Fibroblast of lung (primary cell): ENCODE data around the gene NTN4. TPM values are rescaled to one million over a fixed set of nuclear protein-coding genes. Genes with fewer than 3 reads are reported as not detected.

Experiments used
- DNase-seq, 2 donors: peaks; one replicate each; pipeline versions ENCODE4 v3.0.0 to v3.0.0-alpha.2; 2010; ENCODE audit warnings: low read depth in 2 of 2
- H2AFZ ChIP-seq: 2 replicates; pipeline ENCODE4 v1.5.1; 2012; ENCODE audit warnings: low read length, control low read depth, inconsistent platforms
- H3K27ac ChIP-seq: 2 replicates; pipeline ENCODE4 v1.5.1; 2011; ENCODE audit warnings: low read length, control low read depth; ENCODE audit not compliant: insufficient read depth
- H3K27me3 ChIP-seq: 2 replicates; pipeline ENCODE4 v1.5.1; 2011; ENCODE audit warnings: mild to moderate bottlenecking, low read length; ENCODE audit not compliant: control insufficient read depth, insufficient read depth
- H3K36me3 ChIP-seq: 2 replicates; pipeline ENCODE4 v1.5.1; 2011; ENCODE audit warnings: low read length; ENCODE audit not compliant: control insufficient read depth, insufficient read depth
- H3K4me1 ChIP-seq: 2 replicates; pipeline ENCODE4 v1.5.1; 2011; ENCODE audit warnings: low read length; ENCODE audit not compliant: control insufficient read depth, insufficient read depth; ENCODE audit errors: extremely low read depth
- H3K4me2 ChIP-seq: 2 replicates; pipeline ENCODE4 v1.5.1; 2011; ENCODE audit warnings: low read length, control low read depth; ENCODE audit not compliant: insufficient read depth; ENCODE audit errors: extremely low read depth
- H3K4me3 ChIP-seq, 4 experiments: fragments of 200-600 bp in 1 of 4; sonication (generic) in 1 of 4; replicated peaks in 1 of 4; 2 replicates each; pipeline ENCODE4 v1.5.1; 2011 to 2016; ENCODE audit warnings: low read length in 4 of 4, low read depth in 3 of 4, mild to moderate bottlenecking in 3 of 4, control low read depth in 2 of 4, inconsistent platforms in 1 of 4, mixed read lengths in 1 of 4; ENCODE audit not compliant: insufficient read depth in 1 of 4; ENCODE audit errors: control extremely low read depth in 1 of 4
- H3K79me2 ChIP-seq: 2 replicates; pipeline ENCODE4 v1.5.1; 2012; ENCODE audit warnings: mild to moderate bottlenecking, low read length, inconsistent platforms; ENCODE audit not compliant: control insufficient read depth, insufficient read depth
- H3K9ac ChIP-seq: 2 replicates; pipeline ENCODE4 v1.5.1; 2011; ENCODE audit warnings: mild to moderate bottlenecking, low read length, control low read depth; ENCODE audit not compliant: insufficient read depth
- H3K9me3 ChIP-seq: 2 replicates; pipeline ENCODE4 v1.5.1; 2012; ENCODE audit warnings: low read depth, low read length; ENCODE audit not compliant: control insufficient read depth, insufficient read depth
- H4K20me1 ChIP-seq: 2 replicates; pipeline ENCODE4 v1.5.1; 2011; ENCODE audit warnings: low read length; ENCODE audit not compliant: control insufficient read depth, insufficient read depth; ENCODE audit errors: extremely low read depth
- EZH2 ChIP-seq: IDR thresholded peaks from 2 replicates; pipeline ENCODE4 v1.5.1; 2012; ENCODE audit warnings: low read length, control low read depth, mild to moderate bottlenecking; ENCODE audit errors: missing control alignments
- polyA plus RNA-seq, 2 donors: library from polyadenylated mRNA; depleted of rRNA in 1 of 2; stranded (reverse) in 1 of 2; unstranded in 1 of 2; fragments of >200 nt; gene quantifications; 2 replicates each; pipeline ENCODE4 v1.2.1, GENCODE V29; 2011 to 2012; ENCODE audit warnings: missing spikeins in 1 of 2
- total RNA-seq: library from RNA; depleted of rRNA; stranded (reverse); fragments of >200 nt; gene quantifications from 2 replicates; pipeline ENCODE4 v1.2.1, GENCODE V29; 2014
- TF ChIP-seq, protein P1 (sequence below), 2 donors: IDR thresholded peaks in 1 of 2; conservative IDR thresholded peaks in 1 of 2; 1 replicate in 1 of 2; 2 replicates in 1 of 2; pipeline ENCODE4 v1.5.1; 2011 to 2012; ENCODE audit warnings: low read length in 2 of 2, control low read depth in 1 of 2, inconsistent platforms in 1 of 2, low read depth in 1 of 2, mild to moderate bottlenecking in 1 of 2

Gene NTN4
- total and polyA plus RNA-seq, 2 donors (not counting 1 experiment from before 2014, with no cell fraction given) = 28.6 to 170 TPM

- H3K4me1 ChIP-seq = peaks cover 10% of the 10 kb centered on the region
- no peaks in the 10 kb centered on the region for H3K27me3 ChIP-seq
- no peak for DNase-seq
- H3K27ac ChIP-seq = no peak overlapping the region
- H3K79me2 ChIP-seq = no peaks in the 10 kb centered on the region
- H3K9me3 ChIP-seq = no peaks in the 10 kb centered on the region
- TF ChIP-seq, protein P1, sequence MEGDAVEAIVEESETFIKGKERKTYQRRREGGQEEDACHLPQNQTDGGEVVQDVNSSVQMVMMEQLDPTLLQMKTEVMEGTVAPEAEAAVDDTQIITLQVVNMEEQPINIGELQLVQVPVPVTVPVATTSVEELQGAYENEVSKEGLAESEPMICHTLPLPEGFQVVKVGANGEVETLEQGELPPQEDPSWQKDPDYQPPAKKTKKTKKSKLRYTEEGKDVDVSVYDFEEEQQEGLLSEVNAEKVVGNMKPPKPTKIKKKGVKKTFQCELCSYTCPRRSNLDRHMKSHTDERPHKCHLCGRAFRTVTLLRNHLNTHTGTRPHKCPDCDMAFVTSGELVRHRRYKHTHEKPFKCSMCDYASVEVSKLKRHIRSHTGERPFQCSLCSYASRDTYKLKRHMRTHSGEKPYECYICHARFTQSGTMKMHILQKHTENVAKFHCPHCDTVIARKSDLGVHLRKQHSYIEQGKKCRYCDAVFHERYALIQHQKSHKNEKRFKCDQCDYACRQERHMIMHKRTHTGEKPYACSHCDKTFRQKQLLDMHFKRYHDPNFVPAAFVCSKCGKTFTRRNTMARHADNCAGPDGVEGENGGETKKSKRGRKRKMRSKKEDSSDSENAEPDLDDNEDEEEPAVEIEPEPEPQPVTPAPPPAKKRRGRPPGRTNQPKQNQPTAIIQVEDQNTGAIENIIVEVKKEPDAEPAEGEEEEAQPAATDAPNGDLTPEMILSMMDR (conservative IDR thresholded peaks at IDR 0.05 in 1 of 2, IDR thresholded peaks at IDR 0.05 in 1 of 2; ENCODE audit: low read depth in 1 of 2, low read length in 2 of 2) = no peak
- no peak for TF ChIP-seq EZH2
- no peak overlapping the region for H3K4me3 ChIP-seq
- no peak overlapping the region for H3K4me2 ChIP-seq
- H4K20me1 ChIP-seq = no peaks in the 10 kb centered on the region
- no peak overlapping the region for H3K9ac ChIP-seq
- H2AFZ ChIP-seq = no peak overlapping the region
- no peaks in the 10 kb centered on the region for H3K36me3 ChIP-seq
Measured at GRCh38 chr12:95810411-95810810, 19.8 kb upstream of the NTN4 start.

DNA sequence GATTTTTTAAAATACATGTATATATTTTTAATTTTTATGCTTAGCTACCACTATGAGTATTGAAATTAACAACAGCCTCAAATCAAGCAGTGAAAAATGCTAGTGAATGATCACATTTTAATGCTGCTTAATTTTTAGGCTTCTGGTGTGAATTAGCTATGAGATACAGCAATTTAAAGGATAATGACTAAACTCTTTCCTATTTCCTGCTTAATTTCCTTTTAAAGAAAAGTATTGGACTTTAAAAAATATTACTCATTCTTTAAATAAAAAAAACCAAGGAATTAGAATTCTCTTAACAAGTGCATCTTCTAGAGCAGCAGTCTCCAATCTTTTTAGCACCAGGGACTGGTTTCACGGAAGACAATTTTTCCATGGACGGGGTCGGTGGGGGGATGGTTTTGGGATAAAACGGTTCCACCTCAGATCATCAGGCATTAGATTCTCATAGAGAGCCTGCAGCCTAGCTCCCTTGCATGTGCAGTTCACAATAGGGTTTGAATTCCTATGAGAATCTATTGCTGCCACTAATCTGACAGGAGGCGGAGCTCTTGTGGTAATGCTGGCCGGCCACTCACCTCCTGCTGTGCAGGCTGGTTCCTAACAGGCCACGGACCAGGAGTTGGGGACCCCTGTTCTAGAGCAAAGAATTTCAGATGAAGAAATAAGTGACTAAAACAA lies 18.6 kb upstream of the NTN4 start:
- no peaks in the 10 kb centered on the region for H3K27me3 ChIP-seq
- no peak overlapping the region for H2AFZ ChIP-seq
- TF ChIP-seq, protein P1 (conservative IDR thresholded peaks at IDR 0.05 in 1 of 2, IDR thresholded peaks at IDR 0.05 in 1 of 2; ENCODE audit: low read depth in 1 of 2, low read length in 2 of 2) = no peak
- no peak for TF ChIP-seq EZH2
- H3K9ac ChIP-seq = no peak overlapping the region
- no peak overlapping the region for H3K4me2 ChIP-seq
- no peak overlapping the region for H3K4me3 ChIP-seq
- H3K36me3 ChIP-seq = no peaks in the 10 kb centered on the region
- peaks cover 11% of the 10 kb centered on the region for H3K4me1 ChIP-seq
- no peak overlapping the region for H3K27ac ChIP-seq
- no peaks in the 10 kb centered on the region for H3K79me2 ChIP-seq
- H4K20me1 ChIP-seq = no peaks in the 10 kb centered on the region
- no peaks in the 10 kb centered on the region for H3K9me3 ChIP-seq
- no peak for DNase-seq

DNA sequence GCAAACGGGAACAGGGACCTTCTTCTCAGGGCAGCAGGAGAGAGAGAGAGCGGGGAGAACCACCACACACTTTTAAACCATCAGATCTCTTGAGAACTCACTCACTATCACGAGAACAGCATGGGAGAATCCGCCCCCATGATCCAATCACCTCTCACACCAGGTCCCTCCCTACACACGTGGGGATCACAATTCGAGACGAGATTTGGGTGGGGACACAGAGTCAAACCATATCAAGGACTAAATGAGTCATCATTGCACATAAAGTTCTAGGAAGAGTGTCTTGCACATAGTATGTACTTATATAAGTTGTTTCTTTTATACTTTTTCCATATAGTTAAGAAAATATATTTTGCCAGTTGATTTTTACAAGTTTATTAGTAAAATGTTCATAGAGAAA lies 17.6 kb upstream of the NTN4 start:
- Histone ChIP-seq H3K9ac (no peak overlapping the region), H3K4me1 (peaks cover 11% of the 10 kb centered on the region), H3K27ac (no peak overlapping the region), H3K9me3 (no peaks in the 10 kb centered on the region), H3K4me3 (no peak overlapping the region), H3K79me2 (no peaks in the 10 kb centered on the region), H4K20me1 (no peaks in the 10 kb centered on the region), H3K4me2 (no peak overlapping the region), H3K36me3 (no peaks in the 10 kb centered on the region), H2AFZ (no peak overlapping the region), H3K27me3 (no peaks in the 10 kb centered on the region)
- DNase-seq = no peak
- no peak for TF ChIP-seq EZH2
- TF ChIP-seq, protein P1 (conservative IDR thresholded peaks at IDR 0.05 in 1 of 2, IDR thresholded peaks at IDR 0.05 in 1 of 2; ENCODE audit: low read depth in 1 of 2, low read length in 2 of 2) = no peak
